Loucy (cell line): ENCODE results near the gene SIGLEC7.

Experiments used
- CTCF ChIP-seq: fragments of 200-600 bp; sonication (generic); conservative IDR thresholded peaks from 2 replicates; pipeline ENCODE4 v1.5.1; 2014; ENCODE audit warnings: mild to moderate bottlenecking, antibody characterized with exemption, low read length
- EZH2phosphoT487 ChIP-seq: fragments of 200-600 bp; IDR thresholded peaks from 2 replicates; pipeline ENCODE4 v1.6.1; 2018; ENCODE audit warnings: antibody characterized with exemption, mild to moderate bottlenecking, moderate library complexity, borderline replicate concordance

GRCh38 chr19:51148580-51148979 lies 6.5 kb downstream of the SIGLEC7 start:
- TF ChIP-seq EZH2phosphoT487 (no peak), CTCF (no peak)
